Esophagus muscularis mucosa (tissue), 4 donors: ENCODE results near the gene CTIF. TPM values are rescaled to one million over a fixed set of nuclear protein-coding genes. Genes with fewer than 3 reads are reported as not detected.

Experiments
- DNase-seq: peaks from one replicate; pipeline ENCODE4 v3.0.0-alpha.2; 2017; ENCODE audit errors: extremely low spot score
- H3K27ac ChIP-seq, 4 donors: fragments of 200-600 bp; sonication (generic); replicated peaks in 1 of 4; 1 replicate in 3 of 4; 2 replicates in 1 of 4; pipeline ENCODE4 v1.5.1; 2016 to 2019; ENCODE audit warnings: mild to moderate bottlenecking in 1 of 4
- H3K27me3 ChIP-seq, 4 donors: fragments of 200-600 bp; sonication (generic); one replicate each; pipeline versions ENCODE4 v1.5.1 to v1.6.0; 2016 to 2019
- H3K36me3 ChIP-seq, 4 donors: fragments of 200-600 bp; sonication (generic); one replicate each; pipeline ENCODE4 v1.5.1; 2016 to 2019
- H3K4me1 ChIP-seq, 4 donors: fragments of 200-600 bp; sonication (generic); one replicate each; pipeline ENCODE4 v1.5.1; 2016 to 2019
- H3K4me3 ChIP-seq, 4 donors: fragments of 200-600 bp; sonication (generic); 1 replicate in 2 of 4; 2 replicates in 2 of 4; pipeline ENCODE4 v1.5.1; 2016 to 2019; ENCODE audit warnings: mild to moderate bottlenecking in 4 of 4, moderate library complexity in 1 of 4
- H3K9me3 ChIP-seq, 4 donors: fragments of 200-600 bp; sonication (generic); 1 replicate in 3 of 4; 2 replicates in 1 of 4; pipeline ENCODE4 v1.5.1; 2016 to 2019
- CTCF ChIP-seq, 3 experiments: fragments of 200-600 bp in 2 of 3; fragments of 450-650 bp in 1 of 3; sonication (generic) in 2 of 3; IDR thresholded peaks; one replicate each; pipeline ENCODE4 v1.5.1; 2017 to 2019; ENCODE audit warnings: antibody characterized with exemption in 3 of 3, mild to moderate bottlenecking in 2 of 3, moderate library complexity in 1 of 3
- EP300 ChIP-seq: sonication (generic); formaldehyde crosslinking; IDR thresholded peaks from one replicate; pipeline ENCODE4 v1.6.1; 2017; ENCODE audit warnings: antibody characterized with exemption
- POLR2A ChIP-seq: fragments of 450-650 bp; IDR thresholded peaks from one replicate; pipeline ENCODE4 v1.6.1; 2017; ENCODE audit warnings: antibody characterized with exemption, moderate library complexity, mild to moderate bottlenecking, low read depth
- POLR2AphosphoS5 ChIP-seq, 2 donors: sonication (generic); formaldehyde crosslinking; IDR thresholded peaks; one replicate each; pipeline ENCODE4 v1.6.1; 2017; ENCODE audit warnings: antibody characterized with exemption in 2 of 2
- WGBS: methylation state at CpG from one replicate; pipeline ENCODE4 v1.1.5; 2018; 5-methylcytosine and 5-hydroxymethylcytosine counted together
- intact Hi-C: fragments of 100-400 bp; cut with DNase I; formaldehyde crosslinking; loops from one replicate; pipeline ENCODE4 v1.15.1; 2023
- total RNA-seq, 4 donors: library from RNA; depleted of rRNA; stranded (reverse); fragments of >200 nt; gene quantifications; one replicate each; pipeline versions ENCODE4 v1.1.0 to v1.2.1, GENCODE V29; 2016

CTIF gene
- total RNA-seq, 4 donors from 2014 or later: 63.1 to 137 (median 87.7) TPM

- DNase-seq: no peak
- Histone ChIP-seq H3K4me1 (peaks cover 37 to 66% (median 51%) of the 10 kb centered on the region in 4 donors), H3K27me3 (no peaks in the 10 kb centered on the region), H3K4me3 (no peak overlapping the region), H3K27ac (no peak overlapping the region), H3K36me3 (peaks cover 0 to 30% (median 9%) of the 10 kb centered on the region in 4 donors), H3K9me3 (no peaks in the 10 kb centered on the region)
- TF ChIP-seq EP300: no peak
- TF ChIP-seq POLR2A: no peak
- TF ChIP-seq CTCF (IDR thresholded peaks at IDR 0.05): no peak
- TF ChIP-seq POLR2AphosphoS5 (IDR thresholded peaks at IDR 0.05): no peak
- 98% methylated on average over 3 of the region's 3 CpGs for WGBS
- intact Hi-C loops: no loop called here
These were observed 298.8 kb downstream of the CTIF start for GRCh38 chr18:48837676-48838075.

DNA sequence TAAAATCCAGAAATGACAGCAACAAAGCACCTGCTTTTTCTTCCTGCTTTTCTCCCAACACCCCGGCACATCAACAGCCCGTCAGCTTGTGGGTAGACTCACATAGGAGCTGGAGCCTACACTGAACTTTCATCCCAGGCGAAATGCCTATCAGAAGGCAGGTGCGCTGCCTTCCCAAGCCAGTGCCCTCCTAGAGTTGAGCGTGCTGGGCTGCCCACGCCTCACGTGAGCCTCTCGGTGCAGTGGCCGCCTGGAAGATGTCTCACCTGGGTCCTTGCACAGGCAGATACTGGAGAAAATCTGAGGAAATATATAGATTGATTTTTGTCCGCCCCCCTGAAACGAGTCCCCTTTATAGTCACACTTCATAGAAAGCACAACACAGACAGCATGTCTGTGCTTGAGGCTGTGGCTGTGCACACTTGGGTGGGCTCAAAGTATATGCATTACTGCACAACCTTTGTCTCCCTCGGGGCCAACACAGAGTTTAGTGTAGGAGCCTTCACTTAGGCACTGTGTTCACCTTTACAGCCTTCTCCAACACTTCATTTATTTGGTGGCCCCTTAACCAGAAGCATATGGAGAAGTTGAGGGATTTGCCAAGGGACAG, 299.4 kb downstream of the CTIF start:
- no peak for DNase-seq
- peaks cover 0 to 30% (median 9%) of the 10 kb centered on the region in 4 donors for H3K36me3 ChIP-seq
- no peaks in the 10 kb centered on the region for H3K27me3 ChIP-seq
- intact Hi-C loops: no loop called here
- peaks cover 37 to 66% (median 51%) of the 10 kb centered on the region in 4 donors for H3K4me1 ChIP-seq
- no peak overlapping the region for H3K27ac ChIP-seq
- no peak for TF ChIP-seq EP300
- TF ChIP-seq POLR2AphosphoS5 (IDR thresholded peaks at IDR 0.05): no peak
- no peak for TF ChIP-seq POLR2A
- TF ChIP-seq CTCF (IDR thresholded peaks at IDR 0.05): no peak
- H3K4me3 ChIP-seq: no peak overlapping the region
- H3K9me3 ChIP-seq: no peaks in the 10 kb centered on the region
- 98% methylated on average over 12 of the region's 12 CpGs for WGBS

DNA sequence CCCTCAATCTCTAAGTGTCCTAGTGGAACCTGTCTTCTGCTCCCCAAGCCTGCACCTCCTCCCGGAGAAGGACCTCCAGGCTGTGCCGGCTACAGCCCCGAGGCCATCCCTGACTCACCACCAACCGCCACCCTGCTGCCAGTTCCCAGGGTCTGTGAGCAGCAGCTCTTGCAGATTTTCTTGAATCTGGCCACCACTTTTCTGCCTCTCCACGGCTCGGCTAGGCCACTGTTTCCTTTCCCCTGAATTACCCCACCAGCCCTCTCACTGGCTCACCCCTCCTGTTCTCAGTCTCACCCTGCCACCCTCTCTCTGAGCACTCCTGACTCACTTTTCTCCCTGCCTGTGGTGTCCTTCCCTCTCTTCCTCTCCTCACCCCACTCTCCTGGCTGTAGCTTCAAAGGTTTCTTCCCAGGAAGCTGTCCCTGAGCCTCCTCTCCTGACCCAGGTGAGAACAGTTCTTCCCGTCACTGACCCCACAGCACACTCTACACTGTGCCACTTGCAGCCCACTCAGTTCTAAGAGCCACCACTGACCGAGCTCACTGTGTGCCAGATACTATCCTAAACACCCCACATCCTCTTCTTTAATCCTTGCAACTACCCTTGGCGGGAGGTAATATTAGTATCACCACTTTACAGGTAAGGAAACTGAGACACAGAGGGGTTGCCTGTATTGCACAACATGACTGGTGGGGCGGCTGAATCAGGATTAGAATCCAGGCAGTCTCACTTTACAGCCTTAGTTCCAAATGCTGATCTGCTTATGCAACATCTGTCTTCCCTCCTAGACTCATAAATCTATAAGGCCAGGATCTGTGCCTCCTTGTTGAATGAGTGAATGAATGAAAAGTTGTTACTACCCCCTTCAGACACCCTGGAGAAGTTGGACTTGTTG, 300.3 kb downstream of the CTIF start:
- Histone ChIP-seq H3K4me3 (no peak overlapping the region), H3K27me3 (no peaks in the 10 kb centered on the region), H3K27ac (no peak overlapping the region), H3K36me3 (peaks cover 0 to 30% (median 9%) of the 10 kb centered on the region in 4 donors), H3K9me3 (no peaks in the 10 kb centered on the region), H3K4me1 (peaks cover 34 to 67% (median 49%) of the 10 kb centered on the region in 4 donors)
- no peak for TF ChIP-seq EP300
- TF ChIP-seq POLR2A: no peak
- no peak for TF ChIP-seq POLR2AphosphoS5 (IDR thresholded peaks at IDR 0.05)
- no peak for TF ChIP-seq CTCF (IDR thresholded peaks at IDR 0.05)
- 85% methylated on average over 10 of the region's 10 CpGs for WGBS
- intact Hi-C loops: no loop called here
- no peak for DNase-seq

DNA sequence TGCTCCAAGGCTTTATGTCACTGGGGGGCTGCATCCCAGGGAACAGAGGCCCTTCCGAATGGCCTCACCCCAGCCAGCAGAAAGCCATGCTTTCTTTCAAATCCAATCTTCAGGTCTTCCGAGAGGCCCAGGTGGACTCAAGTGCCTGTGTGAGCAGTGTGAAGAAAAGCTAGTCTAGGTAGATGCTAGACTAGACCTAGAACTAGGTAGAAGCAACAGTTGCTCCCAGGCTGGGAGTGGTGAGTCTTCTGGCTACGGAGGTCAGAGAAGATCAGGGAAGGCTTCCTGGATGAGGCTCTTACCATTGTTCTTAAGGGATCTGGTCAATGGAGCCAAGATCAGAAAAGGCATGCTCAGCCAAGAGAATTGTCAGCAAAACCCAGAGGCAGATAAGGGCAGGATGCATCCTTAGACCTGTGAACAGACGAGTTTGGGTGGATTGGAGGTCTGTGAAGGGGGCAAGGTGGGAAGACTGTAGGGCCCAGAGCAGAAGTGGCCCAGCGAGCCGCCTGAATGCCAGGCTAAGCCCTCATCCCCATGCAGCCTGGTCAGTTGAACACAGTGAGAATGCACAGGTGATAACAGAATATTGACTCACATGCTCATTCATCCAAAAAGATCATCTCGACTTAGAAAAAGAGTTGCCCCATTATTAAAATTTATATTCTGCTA, 301.1 kb downstream of the CTIF start:
- intact Hi-C loops: no loop called here
- WGBS: 86% methylated on average over 7 of the region's 7 CpGs

More for the DNA sequence above, 301.1 kb downstream of the CTIF start:
- Histone ChIP-seq H3K4me1 (peaks cover 36 to 65% (median 45%) of the 10 kb centered on the region in 4 donors), H3K27ac (no peak overlapping the region), H3K36me3 (peaks cover 0 to 29% (median 7%) of the 10 kb centered on the region in 4 donors), H3K27me3 (no peaks in the 10 kb centered on the region), H3K9me3 (no peaks in the 10 kb centered on the region), H3K4me3 (no peak overlapping the region)
- TF ChIP-seq CTCF (IDR thresholded peaks at IDR 0.05) (no peak), POLR2AphosphoS5 (IDR thresholded peaks at IDR 0.05) (no peak), EP300 (no peak), POLR2A (no peak)
- no peak for DNase-seq
